Tibial nerve (tissue), 4 donors: ENCODE results near the gene HYDIN.

Experiments
- CTCF ChIP-seq, 5 experiments: fragments of 200-600 bp in 3 of 5; fragments of 450-650 bp in 2 of 5; sonication (generic) in 3 of 5; IDR thresholded peaks; one replicate each; pipeline ENCODE4 v1.5.1; 2016 to 2019; ENCODE audit warnings: antibody characterized with exemption in 5 of 5, mild to moderate bottlenecking in 3 of 5, moderate library complexity in 2 of 5
- EP300 ChIP-seq, 2 donors: sonication (generic); formaldehyde crosslinking; IDR thresholded peaks; one replicate each; pipeline ENCODE4 v1.6.1; 2017; ENCODE audit warnings: antibody characterized with exemption in 2 of 2, mild to moderate bottlenecking in 1 of 2
- POLR2A ChIP-seq, 2 donors: fragments of 450-650 bp; IDR thresholded peaks; one replicate each; pipeline ENCODE4 v1.6.1; 2017; ENCODE audit warnings: antibody characterized with exemption in 2 of 2, mild to moderate bottlenecking in 2 of 2, moderate library complexity in 2 of 2

- no peak for TF ChIP-seq CTCF (IDR thresholded peaks at IDR 0.05)
- no peak for TF ChIP-seq EP300 (IDR thresholded peaks at IDR 0.05)
- TF ChIP-seq POLR2A (IDR thresholded peaks at IDR 0.05) = no peak
These were observed 25.2 kb upstream of the HYDIN start for GRCh38 chr16:71255721-71256120.
